Gastroesophageal sphincter (tissue), 3 donors: ENCODE results near the gene GPR85.

ENCODE experiments used
- CTCF ChIP-seq, 4 experiments: fragments of 200-600 bp in 2 of 4; fragments of 450-650 bp in 2 of 4; sonication (generic) in 1 of 4; IDR thresholded peaks; one replicate each; pipeline ENCODE4 v1.5.1; 2017 to 2019; ENCODE audit warnings: antibody characterized with exemption in 4 of 4, mild to moderate bottlenecking in 2 of 4, moderate library complexity in 2 of 4
- POLR2AphosphoS5 ChIP-seq: sonication (generic); formaldehyde crosslinking; IDR thresholded peaks from one replicate; pipeline ENCODE4 v1.6.1; 2017; ENCODE audit warnings: antibody characterized with exemption

GRCh38 chr7:113125728-113126127 is 39.1 kb upstream of the GPR85 start:
- TF ChIP-seq POLR2AphosphoS5 = no peak
- TF ChIP-seq CTCF (IDR thresholded peaks at IDR 0.05) = no peak
